Measurements from ENCODE around the gene KCNQ4. TPM values are rescaled to one million over a fixed set of nuclear protein-coding genes. Genes with fewer than 3 reads are reported as not detected.

KCNQ4 gene
- total and polyA plus RNA-seq, 10 of the 15 experiments (the other 5 are each of a cell fraction or from before 2014, with no cell fraction given), result 0.04 to 0.18 (median 0.08) TPM; not detected in 2

DNA sequence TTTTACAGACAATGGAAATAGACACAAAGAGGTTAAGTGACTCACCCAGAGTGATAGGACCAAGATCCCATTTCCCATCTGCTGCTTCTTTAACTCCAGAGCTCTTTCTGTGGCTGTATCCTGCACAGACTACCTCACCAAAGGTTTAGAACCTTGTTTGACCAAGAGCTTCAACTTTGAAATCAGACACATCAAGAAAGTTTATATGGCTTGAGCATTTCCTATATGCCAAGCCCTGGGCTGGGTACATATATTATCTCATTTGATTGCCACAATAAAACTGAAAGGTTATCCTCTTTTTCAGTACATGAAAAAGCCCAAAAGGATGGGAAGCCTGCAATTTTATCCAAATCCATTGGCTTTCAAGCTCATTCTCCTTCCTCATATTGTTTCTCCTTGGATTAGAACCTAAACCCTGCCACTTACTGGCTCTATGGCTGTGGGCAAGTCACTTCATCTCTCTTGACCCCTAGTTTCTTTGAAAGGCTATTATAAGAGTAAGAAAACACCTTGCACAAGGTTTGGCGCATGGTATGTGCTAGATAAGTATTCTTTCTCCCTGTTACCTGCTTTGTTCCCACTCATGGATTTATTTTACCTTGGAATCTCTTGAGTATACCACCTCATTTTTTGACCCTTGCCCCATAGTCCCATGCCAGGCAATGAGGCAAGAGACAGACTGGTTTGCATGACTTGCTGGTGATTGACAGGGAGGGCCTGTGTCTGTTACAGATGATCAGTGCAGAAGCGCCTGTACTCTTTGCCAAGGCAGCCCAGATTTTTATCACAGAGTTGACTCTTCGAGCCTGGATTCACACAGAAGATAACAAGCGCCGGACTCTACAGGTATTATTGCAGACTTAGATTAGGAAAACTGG is 34.5 kb upstream of the KCNQ4 start (continued):
- no peak for TF ChIP-seq MXI1 (IDR thresholded peaks at IDR 0.05; ENCODE audit: low read depth, low read length)
- TF ChIP-seq, protein P1, sequence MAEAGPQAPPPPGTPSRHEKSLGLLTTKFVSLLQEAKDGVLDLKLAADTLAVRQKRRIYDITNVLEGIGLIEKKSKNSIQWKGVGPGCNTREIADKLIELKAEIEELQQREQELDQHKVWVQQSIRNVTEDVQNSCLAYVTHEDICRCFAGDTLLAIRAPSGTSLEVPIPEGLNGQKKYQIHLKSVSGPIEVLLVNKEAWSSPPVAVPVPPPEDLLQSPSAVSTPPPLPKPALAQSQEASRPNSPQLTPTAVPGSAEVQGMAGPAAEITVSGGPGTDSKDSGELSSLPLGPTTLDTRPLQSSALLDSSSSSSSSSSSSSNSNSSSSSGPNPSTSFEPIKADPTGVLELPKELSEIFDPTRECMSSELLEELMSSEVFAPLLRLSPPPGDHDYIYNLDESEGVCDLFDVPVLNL (IDR thresholded peaks at IDR 0.05; ENCODE audit: low read depth, low read length), result no peak

DNA sequence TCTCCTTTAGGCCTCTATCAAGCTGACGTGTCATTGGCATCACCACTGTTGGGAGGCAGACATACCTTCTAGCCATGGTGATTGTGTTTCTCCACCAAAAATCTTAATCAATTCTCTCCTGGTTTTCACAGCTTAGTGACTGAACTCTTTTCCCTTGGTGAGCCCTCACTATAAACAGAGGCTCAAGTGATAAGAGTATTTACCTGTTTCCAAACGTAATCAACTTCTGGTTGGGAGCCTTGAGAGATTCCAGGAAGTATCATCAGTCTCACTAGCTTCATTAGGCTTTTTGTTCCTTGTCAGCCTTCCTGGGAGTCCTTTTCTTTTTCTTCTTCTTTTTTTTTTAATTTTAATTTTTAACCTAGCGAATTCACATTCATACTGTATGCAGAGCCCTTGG is 33.8 kb upstream of the KCNQ4 start:
- Histone ChIP-seq H2AFZ (ENCODE audit: control insufficient read depth, low read depth, low read length) (no peak overlapping the region), H3K27me3 (replicated peaks in 1 of 2; ENCODE audit: control insufficient read depth in 2 of 2, insufficient read depth in 2 of 2, low read length in 1 of 2) (no peaks in the 10 kb centered on the region), H3K9ac (ENCODE audit: control insufficient read depth, insufficient read depth, low read length) (no peak overlapping the region), H3K9me3 (replicated peaks; ENCODE audit: control insufficient read depth, insufficient read depth, low read length) (no peaks in the 10 kb centered on the region), H3K4me2 (ENCODE audit: control insufficient read depth, insufficient read depth) (no peak overlapping the region), H3K4me3 (no peak overlapping the region), H3K79me2 (ENCODE audit: control insufficient read depth, insufficient read depth, low read length) (no peaks in the 10 kb centered on the region; the same call in none of the 2 replicates), H4K20me1 (ENCODE audit: control insufficient read depth, insufficient read depth) (no peaks in the 10 kb centered on the region), H3K36me3 (ENCODE audit: control insufficient read depth in 2 of 2, insufficient read depth in 2 of 2, low read length in 1 of 2) (peaks cover 20 to 30% of the 10 kb centered on the region in 2 experiments), H3K27ac (ENCODE audit: control insufficient read depth, insufficient read depth) (no peak overlapping the region), H3K4me1 (ENCODE audit: control insufficient read depth, insufficient read depth, low read length) (peaks cover 24% of the 10 kb centered on the region)
- CTCF ChIA-PET, result interaction anchor here (0.7 to 2.0 kb wide), 3 partner anchors 25 to 100 kb away, joined by 3 to 7 read pairs (median 3); no protein-coding TSS in a partner anchor
- WGBS (ENCODE audit: insufficient coverage, insufficient replicate concordance, low lambda C conversion rate, missing lambda C conversion rate), result 80% methylated on average over 3 of the region's 3 CpGs
- FAIRE-seq, result no peak
- no peak for ATAC-seq
- in situ Hi-C loops (cut with MboI), result no loop called here
- POLR2A ChIA-PET, result interaction anchor here (0.6 to 1.1 kb wide), 3 partner anchors 13 to 1216 kb away, joined by 3 read pairs; no protein-coding TSS in a partner anchor
- intact Hi-C loops (cut with micrococcal nuclease; ENCODE audit: unreplicated experiment), result loop anchor here (5.0 kb wide), 1 partner anchor 58 kb away; the partner anchor contains the start of gene NFYC
- no peak for DNase-seq (ENCODE audit: low read depth, low spot score)
- TF ChIP-seq SMC3 (IDR thresholded peaks at IDR 0.05; ENCODE audit: borderline replicate concordance, low read length), result no peak
- RAD21 ChIA-PET (ENCODE audit: unreplicated experiment), result interaction anchor here (1.1 kb wide), 1 partner anchor 25 kb away, joined by 4 read pairs; no protein-coding TSS in a partner anchor
- no TSS peak for BruUV-seq (replicated peaks)
- SMC1A ChIA-PET (ENCODE audit: uncharacterized antibody, unreplicated experiment), result interaction anchor here (0.7 to 1.6 kb wide), 4 partner anchors 15 to 27 kb away, joined by 3 to 4 read pairs (median 3); no protein-coding TSS in a partner anchor

All from GM12878 (cell line).